Medulla oblongata (tissue), 1 donor: ENCODE measurements around the gene CIITA.
A peak's percentile ranks its signal among the peaks of the same experiment; 100 is the strongest.
"Not testable (repeated sequence)": the region's sequence is repeated elsewhere in the genome, so short reads cannot be mapped to it uniquely, and the experiment has no call there.

Experiments
- DNase-seq: peaks from one replicate; pipeline ENCODE4 v3.0.0-alpha.2; 2015; ENCODE audit errors: extremely low spot score

CIITA gene

GRCh38 chr16:10921536-10922327, 44.7 kb downstream of the CIITA start:
- no peak for DNase-seq

- DNase-seq: peak; percentile 51
Measured at GRCh38 chr16:10922328-10923145, 45.5 kb downstream of the CIITA start.

GRCh38 chr16:10923146-10923649, 46.2 kb downstream of the CIITA start:
- DNase-seq: no peak

GRCh38 chr16:10923650-10924214, 46.7 kb downstream of the CIITA start:
- DNase-seq: peak; percentile 64

- DNase-seq: not testable (repeated sequence)
Measured at GRCh38 chr16:10925285-10925684, 48.3 kb downstream of the CIITA start.

GRCh38 chr16:10926094-10926493, 49.1 kb downstream of the CIITA start:
- DNase-seq: no peak

- DNase-seq: no peak
Measured at GRCh38 chr16:10926867-10927266, 49.9 kb downstream of the CIITA start.

GRCh38 chr16:10927497-10928112, 50.6 kb downstream of the CIITA start:
- DNase-seq: no peak

- DNase-seq: not testable (repeated sequence)
Measured at GRCh38 chr16:10929097-10929496, 52.1 kb downstream of the CIITA start.

- no peak for DNase-seq
Measured at GRCh38 chr16:10929853-10930754, 53.1 kb downstream of the CIITA start.

- no peak for DNase-seq
Measured at GRCh38 chr16:10930755-10931093, 53.7 kb downstream of the CIITA start.

GRCh38 chr16:10931134-10931533, 54.1 kb downstream of the CIITA start:
- no peak for DNase-seq

GRCh38 chr16:10931977-10932632, 55.1 kb downstream of the CIITA start:
- DNase-seq: no peak

- DNase-seq: no peak
Measured at GRCh38 chr16:10932959-10933710, 56.1 kb downstream of the CIITA start.

- no peak for DNase-seq
Measured at GRCh38 chr16:10933865-10934264, 56.9 kb downstream of the CIITA start.

- DNase-seq: no peak
Measured at GRCh38 chr16:10934325-10935107, 57.5 kb downstream of the CIITA start.

GRCh38 chr16:10935226-10935915, 58.4 kb downstream of the CIITA start:
- DNase-seq: no peak

GRCh38 chr16:10936272-10936984, 59.4 kb downstream of the CIITA start:
- no peak for DNase-seq
